SU-DHL-6 (cell line): ENCODE results near the gene XYLT1.

ENCODE experiments used
- CTCF ChIP-seq: fragments of 200-600 bp; sonication (generic); IDR thresholded peaks from one replicate; pipeline ENCODE4 v1.5.1; 2017; ENCODE audit warnings: antibody characterized with exemption, mild to moderate bottlenecking, low read length, moderate library complexity; ENCODE audit not compliant: insufficient read depth, poor library complexity, severe bottlenecking
- EZH2phosphoT487 ChIP-seq: fragments of 200-600 bp; sonication (generic), shearing (Covaris generic); conservative IDR thresholded peaks from 2 replicates; pipeline ENCODE4 v1.6.1; 2018; ENCODE audit warnings: mild to moderate bottlenecking, antibody characterized with exemption, low read length, moderate library complexity, mixed read lengths

GRCh38 chr16:17230932-17231581 lies 239.7 kb downstream of the XYLT1 start:
- TF ChIP-seq EZH2phosphoT487 (no peak), CTCF (no peak)
